GM23338 (cell line): ENCODE data around the gene ALDH9A1. TPM values are rescaled to one million over a fixed set of nuclear protein-coding genes. Genes with fewer than 3 reads are reported as not detected.
"Not testable (repeated sequence)": the region's sequence is repeated elsewhere in the genome, so short reads cannot be mapped to it uniquely, and the experiment has no call there.

Experiments
- ATAC-seq: fragments of 200-7000 bp; cut with Tn5 transposase; 3 replicates; pipeline ENCODE4 v1.9.1; 2020
- DNase-seq: peaks from one replicate; pipeline ENCODE4 v3.0.0-alpha.2; 2015; ENCODE audit warnings: low spot score
- H2AFZ ChIP-seq: fragments of 200-600 bp; sonication (generic); 2 replicates; pipeline ENCODE4 v1.8.0; 2016; ENCODE audit warnings: antibody characterized with exemption, mild to moderate bottlenecking, moderate library complexity
- H3F3A ChIP-seq: fragments of 200-600 bp; sonication (generic); replicated peaks from 2 replicates; pipeline ENCODE4 v1.8.0; 2017; ENCODE audit warnings: antibody characterized with exemption, mixed run types, low read depth
- H3K27ac ChIP-seq: fragments of 200-600 bp; sonication (generic); 2 replicates; pipeline ENCODE4 v1.6.1; 2016; ENCODE audit warnings: low read depth
- H3K27me3 ChIP-seq: fragments of 200-600 bp; sonication (generic); 2 replicates; pipeline ENCODE4 v1.8.0; 2016; ENCODE audit warnings: mild to moderate bottlenecking, mixed run types, moderate library complexity; ENCODE audit not compliant: insufficient read depth
- H3K36me3 ChIP-seq: fragments of 200-600 bp; sonication (generic); 2 replicates; pipeline ENCODE4 v1.8.0; 2016; ENCODE audit warnings: mild to moderate bottlenecking; ENCODE audit not compliant: insufficient read depth
- H3K4me1 ChIP-seq: fragments of 200-600 bp; sonication (generic); 2 replicates; pipeline ENCODE4 v1.8.0; 2016; ENCODE audit warnings: mild to moderate bottlenecking, moderate library complexity; ENCODE audit not compliant: insufficient read depth
- H3K4me2 ChIP-seq: fragments of 200-600 bp; sonication (generic); 2 replicates; pipeline ENCODE4 v1.7.1; 2017; ENCODE audit warnings: mixed run types
- H3K4me3 ChIP-seq: fragments of 200-600 bp; sonication (generic); 2 replicates; pipeline ENCODE4 v1.6.1; 2016; ENCODE audit warnings: mixed run types
- H3K79me2 ChIP-seq: fragments of 200-600 bp; sonication (generic); replicated peaks from 2 replicates; pipeline ENCODE4 v1.8.0; 2017; ENCODE audit warnings: mild to moderate bottlenecking; ENCODE audit not compliant: insufficient read depth
- H3K9me2 ChIP-seq: fragments of 200-600 bp; sonication (generic); 2 replicates; pipeline ENCODE4 v1.8.0; 2017; ENCODE audit not compliant: insufficient read depth
- H4K20me1 ChIP-seq: fragments of 200-600 bp; sonication (generic); replicated peaks from 2 replicates; pipeline ENCODE4 v1.8.0; 2017; ENCODE audit warnings: mild to moderate bottlenecking; ENCODE audit not compliant: insufficient read depth
- H3K27ac Mint-ChIP-seq: 2 replicates; pipeline ENCODE4 v1.8.0; 2020; ENCODE audit warnings: inconsistent platforms, mild to moderate bottlenecking, moderate library complexity, mixed read lengths
- H3K27me3 Mint-ChIP-seq: 3 replicates; pipeline ENCODE4 v1.8.0; 2022; ENCODE audit warnings: low read depth, mild to moderate bottlenecking, moderate library complexity, mixed read lengths, inconsistent platforms; ENCODE audit not compliant: insufficient read depth, poor library complexity
- H3K36me3 Mint-ChIP-seq: 3 replicates; pipeline ENCODE4 v1.8.0; 2021; ENCODE audit warnings: low read depth, mild to moderate bottlenecking, inconsistent platforms, moderate library complexity, mixed read lengths
- H3K4me1 Mint-ChIP-seq: 3 replicates; pipeline ENCODE4 v1.8.0; 2020; ENCODE audit warnings: mild to moderate bottlenecking, inconsistent platforms, mixed read lengths
- H3K4me3 Mint-ChIP-seq: 3 replicates; pipeline ENCODE4 v1.8.0; 2021; ENCODE audit warnings: moderate library complexity, mild to moderate bottlenecking, inconsistent platforms, mixed read lengths
- H3K9me3 Mint-ChIP-seq: 3 replicates; pipeline ENCODE4 v1.8.0; 2020; ENCODE audit warnings: moderate library complexity, mild to moderate bottlenecking, inconsistent platforms, mixed read lengths
- CREB1 ChIP-seq: fragments of 250-450 bp; sonication (Bioruptor Pico); IDR thresholded peaks from 2 replicates; pipeline ENCODE4 v1.5.0; 2020; ENCODE audit warnings: low read depth, mild to moderate bottlenecking, moderate library complexity
- CTCF ChIP-seq, 2 experiments: fragments of 200-600 bp in 1 of 2; sonication (generic) in 1 of 2; conservative IDR thresholded peaks; 2 replicates each; pipeline versions ENCODE4 v1.5.1 to v1.6.1; 2016 to 2017; ENCODE audit warnings: antibody characterized with exemption in 2 of 2, low read depth in 2 of 2, mild to moderate bottlenecking in 2 of 2, moderate library complexity in 1 of 2
- EZH2 ChIP-seq: fragments of 200-600 bp; sonication (generic); IDR thresholded peaks from one replicate; pipeline ENCODE4 v1.8.0; 2017; ENCODE audit warnings: antibody characterized with exemption, mild to moderate bottlenecking, low read depth; ENCODE audit not compliant: unreplicated experiment
- EZH2phosphoT487 ChIP-seq: fragments of 200-600 bp; sonication (generic); IDR thresholded peaks from one replicate; pipeline ENCODE4 v1.8.1; 2018; ENCODE audit warnings: antibody characterized with exemption; ENCODE audit not compliant: unreplicated experiment
- NANOG ChIP-seq: IDR thresholded peaks from 2 replicates; pipeline ENCODE4 v1.6.1; 2016; ENCODE audit warnings: antibody characterized with exemption, borderline replicate concordance
- STAT1 ChIP-seq: IDR thresholded peaks from one replicate; pipeline ENCODE4 v1.6.1; 2016; ENCODE audit warnings: antibody characterized with exemption; ENCODE audit not compliant: unreplicated experiment
- ZNF331 ChIP-seq: fragments of 250-450 bp; sonication (Bioruptor Pico); IDR thresholded peaks from 2 replicates; pipeline ENCODE4 v1.5.0; 2020; ENCODE audit warnings: low read depth, mild to moderate bottlenecking, moderate library complexity
- ZNF462 ChIP-seq: fragments of 250-450 bp; sonication (Bioruptor Pico); IDR thresholded peaks from 2 replicates; pipeline ENCODE4 v1.5.0; 2020; ENCODE audit warnings: mild to moderate bottlenecking, moderate library complexity
- polyA plus RNA-seq: library from polyadenylated mRNA; unstranded; fragments of >200 nt; fragmentation: Nextera tagmentation; extraction: Ambion mirVana; gene quantifications from 2 replicates; pipeline ENCODE4 v1.2.1, GENCODE V29; 2016
- total RNA-seq: library from RNA; depleted of rRNA; stranded (reverse); fragments of >200 nt; shearing (Covaris generic); gene quantifications from 2 replicates; pipeline ENCODE4 v1.2.3, GENCODE V29; 2014
- TF ChIP-seq, protein P1 (sequence below): IDR thresholded peaks from one replicate; pipeline ENCODE4 v1.6.1; 2018; ENCODE audit warnings: antibody characterized with exemption; ENCODE audit not compliant: unreplicated experiment
- TF ChIP-seq, protein P2 (sequence below): IDR thresholded peaks from 2 replicates; pipeline ENCODE4 v1.6.1; 2016; ENCODE audit warnings: antibody characterized with exemption

The ALDH9A1 gene
- total and polyA plus RNA-seq, 2 experiments from 2014 or later, result 50.6 to 59.2 TPM

- H3K4me1 ChIP-seq, H2AFZ ChIP-seq, H3K36me3 ChIP-seq, H3K9me3 Mint-ChIP-seq, H3K4me3 ChIP-seq, H3K4me2 ChIP-seq, H3F3A ChIP-seq, H4K20me1 ChIP-seq, H3K36me3 Mint-ChIP-seq, H3K27me3 ChIP-seq, ATAC-seq, H3K27me3 Mint-ChIP-seq, H3K4me1 Mint-ChIP-seq, H3K27ac Mint-ChIP-seq, DNase-seq, H3K27ac ChIP-seq, H3K9me2 ChIP-seq, H3K4me3 Mint-ChIP-seq, H3K79me2 ChIP-seq: not testable (repeated sequence)
These were observed 3.6 kb upstream of the ALDH9A1 start for GRCh38 chr1:165701922-165702321.

GRCh38 chr1:165699577-165699976 lies 1.2 kb upstream of the ALDH9A1 start:
- Histone ChIP-seq H2AFZ (no peak overlapping the region), H3K4me3 (no peak overlapping the region), H3K36me3 (no peaks in the 10 kb centered on the region), H4K20me1 (no peaks in the 10 kb centered on the region), H3F3A (peaks cover 5% of the 10 kb centered on the region), H3K4me1 (peaks cover 8% of the 10 kb centered on the region; the same call in 1 of the 2 replicates), H3K9me2 (no peaks in the 10 kb centered on the region), H3K79me2 (peaks cover 31% of the 10 kb centered on the region), H3K4me2 (no peak overlapping the region), H3K27ac (no peak overlapping the region), H3K27me3 (no peaks in the 10 kb centered on the region)
- peaks cover 3% of the 10 kb centered on the region for H3K27me3 Mint-ChIP-seq
- ATAC-seq (no peak), DNase-seq (no peak)
- H3K27ac Mint-ChIP-seq, result no peak overlapping the region
- H3K36me3 Mint-ChIP-seq, result peaks cover 3% of the 10 kb centered on the region; the same call in 2 of the 3 replicates
- H3K9me3 Mint-ChIP-seq, result no peaks in the 10 kb centered on the region
- H3K4me1 Mint-ChIP-seq, result peaks cover 8% of the 10 kb centered on the region
- no peak overlapping the region; the same call in 2 of the 3 replicates for H3K4me3 Mint-ChIP-seq
- TF ChIP-seq EZH2 (no peak), NANOG (no peak), CTCF (conservative IDR thresholded peaks at IDR 0.05; ENCODE audit: low read depth in 2 of 2) (no peak), EZH2phosphoT487 (no peak), CREB1 (CRISPR knock-in tag) (no peak), ZNF462 (CRISPR knock-in tag) (no peak), ZNF331 (CRISPR knock-in tag) (no peak), STAT1 (no peak)
- TF ChIP-seq, protein P1, sequence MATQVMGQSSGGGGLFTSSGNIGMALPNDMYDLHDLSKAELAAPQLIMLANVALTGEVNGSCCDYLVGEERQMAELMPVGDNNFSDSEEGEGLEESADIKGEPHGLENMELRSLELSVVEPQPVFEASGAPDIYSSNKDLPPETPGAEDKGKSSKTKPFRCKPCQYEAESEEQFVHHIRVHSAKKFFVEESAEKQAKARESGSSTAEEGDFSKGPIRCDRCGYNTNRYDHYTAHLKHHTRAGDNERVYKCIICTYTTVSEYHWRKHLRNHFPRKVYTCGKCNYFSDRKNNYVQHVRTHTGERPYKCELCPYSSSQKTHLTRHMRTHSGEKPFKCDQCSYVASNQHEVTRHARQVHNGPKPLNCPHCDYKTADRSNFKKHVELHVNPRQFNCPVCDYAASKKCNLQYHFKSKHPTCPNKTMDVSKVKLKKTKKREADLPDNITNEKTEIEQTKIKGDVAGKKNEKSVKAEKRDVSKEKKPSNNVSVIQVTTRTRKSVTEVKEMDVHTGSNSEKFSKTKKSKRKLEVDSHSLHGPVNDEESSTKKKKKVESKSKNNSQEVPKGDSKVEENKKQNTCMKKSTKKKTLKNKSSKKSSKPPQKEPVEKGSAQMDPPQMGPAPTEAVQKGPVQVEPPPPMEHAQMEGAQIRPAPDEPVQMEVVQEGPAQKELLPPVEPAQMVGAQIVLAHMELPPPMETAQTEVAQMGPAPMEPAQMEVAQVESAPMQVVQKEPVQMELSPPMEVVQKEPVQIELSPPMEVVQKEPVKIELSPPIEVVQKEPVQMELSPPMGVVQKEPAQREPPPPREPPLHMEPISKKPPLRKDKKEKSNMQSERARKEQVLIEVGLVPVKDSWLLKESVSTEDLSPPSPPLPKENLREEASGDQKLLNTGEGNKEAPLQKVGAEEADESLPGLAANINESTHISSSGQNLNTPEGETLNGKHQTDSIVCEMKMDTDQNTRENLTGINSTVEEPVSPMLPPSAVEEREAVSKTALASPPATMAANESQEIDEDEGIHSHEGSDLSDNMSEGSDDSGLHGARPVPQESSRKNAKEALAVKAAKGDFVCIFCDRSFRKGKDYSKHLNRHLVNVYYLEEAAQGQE, result no peak
- TF ChIP-seq, protein P2, sequence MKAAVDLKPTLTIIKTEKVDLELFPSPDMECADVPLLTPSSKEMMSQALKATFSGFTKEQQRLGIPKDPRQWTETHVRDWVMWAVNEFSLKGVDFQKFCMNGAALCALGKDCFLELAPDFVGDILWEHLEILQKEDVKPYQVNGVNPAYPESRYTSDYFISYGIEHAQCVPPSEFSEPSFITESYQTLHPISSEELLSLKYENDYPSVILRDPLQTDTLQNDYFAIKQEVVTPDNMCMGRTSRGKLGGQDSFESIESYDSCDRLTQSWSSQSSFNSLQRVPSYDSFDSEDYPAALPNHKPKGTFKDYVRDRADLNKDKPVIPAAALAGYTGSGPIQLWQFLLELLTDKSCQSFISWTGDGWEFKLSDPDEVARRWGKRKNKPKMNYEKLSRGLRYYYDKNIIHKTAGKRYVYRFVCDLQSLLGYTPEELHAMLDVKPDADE, result no peak
